Astrocyte (in vitro differentiated cells and primary cell): ENCODE measurements around the gene MAMLD1.

ENCODE experiments used
- EZH2 ChIP-seq: IDR thresholded peaks from 2 replicates; pipeline ENCODE4 v1.6.1; 2012; ENCODE audit warnings: mild to moderate bottlenecking, low read length, inconsistent platforms; ENCODE audit not compliant: insufficient read depth
- TF ChIP-seq, protein P1 (sequence below): IDR thresholded peaks from 2 replicates; pipeline ENCODE4 v1.5.1; 2011; ENCODE audit warnings: low read depth, mild to moderate bottlenecking, inconsistent platforms, low read length, moderate library complexity; ENCODE audit not compliant: insufficient read depth

DNA sequence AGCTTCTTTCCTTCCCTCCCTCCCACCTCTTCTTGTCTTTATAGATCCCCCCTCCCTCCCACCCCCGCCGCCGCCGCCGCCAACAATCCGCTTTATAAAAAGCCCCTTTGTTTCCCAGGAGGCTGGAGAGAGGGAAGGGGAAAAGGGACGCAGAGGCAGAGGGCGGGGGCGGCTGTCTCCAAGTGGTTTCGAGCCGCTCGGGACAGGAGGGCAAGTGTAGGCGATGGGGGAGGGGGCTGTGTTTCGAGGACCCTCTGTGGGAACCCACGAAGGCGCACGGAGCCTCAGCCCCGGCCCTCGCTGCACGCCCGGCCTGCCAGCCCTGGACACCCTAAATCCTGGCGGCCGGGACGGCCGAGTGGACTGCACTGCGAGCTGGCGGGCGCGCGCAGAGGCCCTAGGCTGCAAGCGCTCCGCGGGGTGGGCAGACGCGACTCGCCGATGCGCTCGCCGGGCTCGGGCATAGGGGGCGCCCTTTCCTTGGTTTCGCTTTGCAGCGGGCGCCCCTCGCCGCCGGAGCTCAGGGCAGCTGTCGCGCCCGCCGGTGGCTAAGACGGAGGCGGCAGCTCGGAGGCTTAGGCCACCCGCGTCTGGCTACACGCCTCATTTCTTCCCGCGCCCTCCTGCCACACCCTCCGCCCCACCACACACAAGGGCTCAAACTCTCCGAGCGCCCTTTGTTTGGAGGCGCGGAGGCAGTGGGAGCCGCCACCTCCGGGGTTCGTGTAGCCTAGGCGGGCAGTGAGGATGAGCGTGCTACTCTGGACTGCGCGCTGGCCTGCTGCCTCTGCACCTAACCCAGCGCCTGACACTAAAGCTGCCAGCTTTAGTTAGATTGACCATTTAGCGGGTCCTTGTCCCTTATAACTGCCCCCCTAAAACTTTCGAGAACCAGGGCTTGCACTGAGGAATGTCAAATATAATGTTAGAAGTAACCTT, 2.2 kb downstream of the MAMLD1 start:
- TF ChIP-seq, protein P1, sequence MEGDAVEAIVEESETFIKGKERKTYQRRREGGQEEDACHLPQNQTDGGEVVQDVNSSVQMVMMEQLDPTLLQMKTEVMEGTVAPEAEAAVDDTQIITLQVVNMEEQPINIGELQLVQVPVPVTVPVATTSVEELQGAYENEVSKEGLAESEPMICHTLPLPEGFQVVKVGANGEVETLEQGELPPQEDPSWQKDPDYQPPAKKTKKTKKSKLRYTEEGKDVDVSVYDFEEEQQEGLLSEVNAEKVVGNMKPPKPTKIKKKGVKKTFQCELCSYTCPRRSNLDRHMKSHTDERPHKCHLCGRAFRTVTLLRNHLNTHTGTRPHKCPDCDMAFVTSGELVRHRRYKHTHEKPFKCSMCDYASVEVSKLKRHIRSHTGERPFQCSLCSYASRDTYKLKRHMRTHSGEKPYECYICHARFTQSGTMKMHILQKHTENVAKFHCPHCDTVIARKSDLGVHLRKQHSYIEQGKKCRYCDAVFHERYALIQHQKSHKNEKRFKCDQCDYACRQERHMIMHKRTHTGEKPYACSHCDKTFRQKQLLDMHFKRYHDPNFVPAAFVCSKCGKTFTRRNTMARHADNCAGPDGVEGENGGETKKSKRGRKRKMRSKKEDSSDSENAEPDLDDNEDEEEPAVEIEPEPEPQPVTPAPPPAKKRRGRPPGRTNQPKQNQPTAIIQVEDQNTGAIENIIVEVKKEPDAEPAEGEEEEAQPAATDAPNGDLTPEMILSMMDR: peak; percentile 19
- TF ChIP-seq EZH2: no peak
